ENCODE measurements around the gene BHLHA15. TPM values are rescaled to one million over a fixed set of nuclear protein-coding genes. Genes with fewer than 3 reads are reported as not detected.
"Not testable (repeated sequence)": the region's sequence is repeated elsewhere in the genome, so short reads cannot be mapped to it uniquely, and the experiment has no call there.

BHLHA15 gene
- polyA plus RNA-seq, 3 donors = 3.4 to 413 TPM; not detected in 1

DNA sequence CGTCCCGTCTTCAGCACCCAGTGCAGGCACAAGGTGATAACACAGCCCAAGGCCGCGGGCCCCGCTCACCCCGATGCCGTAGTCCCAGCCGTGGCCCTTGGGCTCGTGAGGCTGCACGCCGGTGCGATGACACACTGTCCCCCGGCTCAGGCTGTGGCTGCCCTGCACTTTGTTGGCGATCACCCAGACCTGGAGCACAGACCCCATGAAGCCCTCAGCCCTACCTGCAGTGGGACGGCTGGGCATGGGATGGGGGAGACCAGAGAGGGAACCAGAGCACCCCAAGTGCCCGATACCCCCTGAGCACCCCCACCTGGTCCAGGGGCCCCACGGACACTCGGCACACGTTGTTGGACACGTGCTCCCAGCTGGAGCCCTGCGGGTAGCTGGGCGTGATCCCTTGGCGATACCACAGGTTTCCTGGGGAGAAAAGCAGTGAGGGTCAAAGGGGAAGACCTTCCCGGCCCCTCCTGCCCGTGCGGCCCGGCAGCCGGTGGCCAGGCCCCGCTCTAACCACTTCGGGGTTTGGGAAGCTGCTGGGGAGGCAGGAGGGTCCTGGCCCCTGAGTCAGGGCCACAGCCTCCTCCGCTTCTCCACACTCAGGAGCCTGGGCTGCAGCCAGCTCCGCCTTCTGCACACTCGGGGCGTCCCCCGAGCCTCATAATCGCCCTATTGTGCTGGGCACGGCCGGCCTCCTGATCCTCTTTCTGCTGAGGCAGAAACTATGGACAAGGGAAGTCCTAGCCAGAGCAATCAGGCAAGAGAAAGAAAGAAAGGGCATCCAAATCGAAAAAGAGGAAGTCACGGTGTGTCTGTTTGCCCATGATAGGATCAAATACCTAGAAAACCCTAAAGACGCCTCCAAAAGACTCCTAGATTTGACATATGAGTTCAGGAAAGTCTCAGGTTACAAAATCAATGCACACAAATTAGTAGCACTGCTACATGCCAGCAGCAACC is 6.7 kb downstream of the BHLHA15 start:
- no peak overlapping the region for H3K27ac ChIP-seq (ENCODE audit: low read depth, low read length)
- WGBS, 3 donors = 25 to 72% (median 67%) methylated on average over 41 of the region's 41 CpGs

- H3K27ac ChIP-seq (ENCODE audit: low read depth, low read length) = not testable (repeated sequence)
- WGBS, 3 donors = 91 to 98% (median 96%) methylated on average over 6 of the region's 6 CpGs
Measured at GRCh38 chr7:98219382-98219781, 8.1 kb downstream of the BHLHA15 start.

DNA sequence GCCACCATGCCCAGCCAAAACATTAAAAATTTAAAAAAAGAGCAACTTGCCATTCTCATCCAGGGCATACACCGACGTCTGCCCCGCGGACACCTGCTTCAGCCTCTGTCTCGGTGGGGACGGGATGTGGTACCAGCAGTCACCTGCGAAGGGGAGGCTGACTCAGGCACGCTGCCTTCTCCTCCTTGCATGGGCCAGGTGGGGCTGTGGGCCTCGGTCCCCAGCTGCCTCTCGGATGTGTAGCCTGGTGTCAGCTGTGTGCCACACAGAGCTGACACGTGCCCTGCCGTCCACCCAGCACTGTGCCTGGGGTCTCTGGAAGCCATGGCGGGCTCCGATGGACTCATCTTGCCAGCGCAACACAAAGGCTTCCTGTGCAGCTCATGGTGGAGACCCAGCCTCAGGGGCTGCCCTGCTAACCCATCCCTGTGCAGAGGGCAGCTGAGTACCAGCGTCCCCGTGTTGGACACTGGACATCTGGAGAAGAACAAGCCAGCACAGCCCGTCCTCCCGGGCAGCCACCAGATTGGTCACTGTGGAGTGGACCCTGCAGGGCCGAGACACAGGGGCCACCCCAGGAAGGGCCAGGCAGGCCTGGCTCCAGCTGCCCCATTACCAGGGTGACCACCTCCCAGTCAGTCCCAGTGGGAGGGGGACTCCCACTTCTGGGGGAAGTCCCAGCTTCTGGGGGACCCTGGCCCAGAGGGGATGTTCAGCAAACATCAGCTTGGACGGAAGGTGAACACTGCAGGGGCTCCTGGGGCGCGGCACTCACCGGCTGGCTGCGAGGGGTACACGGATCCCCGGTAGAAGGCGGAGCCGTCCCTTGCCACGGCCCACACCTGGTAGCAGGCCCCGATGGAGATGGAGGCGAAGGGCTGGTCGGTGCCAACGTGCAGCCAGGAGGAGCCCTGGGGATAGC is 10.6 kb downstream of the BHLHA15 start:
- H3K27ac ChIP-seq (ENCODE audit: low read depth, low read length) = no peak overlapping the region
- WGBS, 3 donors = 94 to 97% (median 96%) methylated on average over 27 to 34 of the region's 34 CpGs

- H3K27ac ChIP-seq (ENCODE audit: low read depth, low read length) = no peak overlapping the region
- 93 to 95% (median 94%) methylated on average over 26 to 30 of the region's 30 CpGs for WGBS, 3 donors
Measured at GRCh38 chr7:98222533-98223195, 11.4 kb downstream of the BHLHA15 start.

DNA sequence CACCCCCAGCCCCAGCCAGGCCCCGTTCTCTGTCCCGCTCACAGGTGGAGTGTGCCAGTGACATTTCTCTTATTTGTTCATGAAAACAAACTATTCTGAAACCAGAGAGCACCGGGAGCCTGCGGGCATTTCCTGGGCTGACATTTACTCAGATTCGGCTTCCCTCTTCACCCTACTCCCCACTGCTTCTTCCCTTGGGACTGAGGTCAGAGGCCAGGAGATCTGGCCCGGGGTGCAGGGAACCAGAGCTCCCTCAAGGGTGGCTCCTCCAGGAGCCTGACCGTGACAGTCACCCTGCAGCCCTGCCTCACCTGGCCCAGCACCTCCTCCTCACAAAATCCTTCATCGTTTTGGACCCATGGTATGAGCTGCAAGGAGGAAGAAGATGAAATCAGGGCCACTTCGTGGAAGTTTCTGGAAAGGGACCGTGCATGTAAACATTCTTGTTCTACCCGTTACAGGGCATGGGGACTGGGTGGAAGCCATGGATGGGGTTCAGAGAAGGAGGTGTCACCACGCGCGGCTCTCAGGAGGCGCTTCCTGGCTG is 12.2 kb downstream of the BHLHA15 start:
- 74 to 87% (median 85%) methylated on average over 13 to 15 of the region's 15 CpGs for WGBS, 3 donors
- H3K27ac ChIP-seq (ENCODE audit: low read depth, low read length) = no peak overlapping the region

GRCh38 chr7:98223898-98224700 is 12.9 kb downstream of the BHLHA15 start:
- 88 to 90% (median 88%) methylated on average over 21 of the region's 21 CpGs for WGBS, 3 donors
- H3K27ac ChIP-seq (ENCODE audit: low read depth, low read length) = no peak overlapping the region

- WGBS, 3 donors = 91 to 94% (median 93%) methylated on average over 20 to 21 of the region's 21 CpGs
- H3K27ac ChIP-seq (ENCODE audit: low read depth, low read length) = no peak overlapping the region
Measured at GRCh38 chr7:98224701-98225181, 13.5 kb downstream of the BHLHA15 start.

DNA sequence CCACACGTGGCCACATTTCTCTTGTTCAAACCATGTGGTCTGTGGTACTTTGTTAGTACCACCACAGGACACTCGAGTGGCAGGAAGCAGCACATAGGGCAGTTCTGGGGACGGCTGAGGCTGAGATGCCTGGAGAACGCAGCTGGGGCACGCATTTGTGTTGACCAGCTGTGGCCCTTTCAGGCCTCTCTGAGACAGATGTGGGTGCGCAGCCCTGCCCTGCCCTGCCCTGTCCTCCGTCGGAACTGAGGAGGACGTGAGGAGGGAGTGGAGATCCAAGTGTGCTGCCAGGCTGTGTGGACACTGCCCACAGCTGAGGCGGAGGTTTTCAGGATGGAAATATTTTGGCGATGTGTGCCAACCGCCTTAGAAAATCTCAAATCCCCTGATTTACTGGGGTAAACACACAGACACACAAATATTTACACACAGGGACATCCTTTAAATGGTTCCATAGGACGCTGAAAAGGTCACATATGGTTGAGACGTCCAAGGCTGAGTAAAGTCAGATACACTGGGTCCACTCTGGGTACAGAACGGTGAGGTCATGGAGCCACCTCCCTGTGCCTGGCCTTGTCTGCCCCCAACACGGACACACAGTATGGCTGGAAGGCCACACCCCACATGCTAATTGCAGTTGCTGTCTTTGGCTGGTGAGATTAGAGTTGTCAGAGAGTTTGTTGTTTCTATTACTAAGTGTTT is 14.8 kb downstream of the BHLHA15 start:
- H3K27ac ChIP-seq (ENCODE audit: low read depth, low read length) = no peak overlapping the region
- WGBS, 3 donors = 87 to 88% (median 88%) methylated on average over 16 of the region's 16 CpGs

DNA sequence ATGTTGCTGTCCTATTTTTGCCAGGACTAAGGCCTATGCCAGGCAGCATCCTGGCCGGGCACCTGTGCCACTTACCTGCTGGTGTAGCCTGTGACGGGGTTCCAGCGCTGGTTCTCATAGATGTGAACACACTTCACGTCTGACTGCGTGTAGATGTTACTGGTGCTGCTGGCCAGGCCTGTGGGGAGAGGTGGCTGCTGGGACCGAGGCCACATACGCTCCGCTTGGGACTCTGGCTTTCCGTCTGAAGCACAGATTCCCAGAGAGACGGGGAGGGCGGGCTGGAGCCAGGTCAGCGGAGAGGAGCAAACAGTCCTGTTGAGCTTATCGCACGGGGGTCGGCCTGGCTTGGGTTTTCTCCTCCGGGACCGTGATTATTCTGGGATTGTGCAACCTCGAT is 16.7 kb downstream of the BHLHA15 start:
- no peak overlapping the region for H3K27ac ChIP-seq (ENCODE audit: low read depth, low read length)
- WGBS, 3 donors = 55 to 89% (median 87%) methylated on average over 18 of the region's 18 CpGs

DNA sequence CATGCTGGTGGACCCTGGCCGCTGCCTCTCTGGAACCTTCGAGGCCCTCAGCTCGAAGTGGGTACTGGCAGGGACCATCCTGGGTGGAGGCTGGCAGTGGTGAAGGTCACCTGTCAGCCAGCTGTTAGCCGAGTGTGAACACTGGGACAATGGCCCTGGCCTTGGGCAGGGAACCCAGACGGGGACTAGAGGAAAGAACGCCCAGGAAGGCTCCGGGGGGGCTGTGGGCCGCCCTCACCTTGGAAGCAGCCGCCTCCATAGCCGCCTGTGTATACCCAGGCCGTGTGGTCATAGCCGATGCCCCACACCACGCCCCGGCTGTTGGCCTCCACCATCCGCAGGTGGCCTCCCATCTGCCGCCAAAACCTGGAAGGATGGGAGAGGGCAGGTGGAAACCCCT is 17.6 kb downstream of the BHLHA15 start:
- 41 to 96% (median 87%) methylated on average over 16 of the region's 16 CpGs for WGBS, 3 donors

DNA sequence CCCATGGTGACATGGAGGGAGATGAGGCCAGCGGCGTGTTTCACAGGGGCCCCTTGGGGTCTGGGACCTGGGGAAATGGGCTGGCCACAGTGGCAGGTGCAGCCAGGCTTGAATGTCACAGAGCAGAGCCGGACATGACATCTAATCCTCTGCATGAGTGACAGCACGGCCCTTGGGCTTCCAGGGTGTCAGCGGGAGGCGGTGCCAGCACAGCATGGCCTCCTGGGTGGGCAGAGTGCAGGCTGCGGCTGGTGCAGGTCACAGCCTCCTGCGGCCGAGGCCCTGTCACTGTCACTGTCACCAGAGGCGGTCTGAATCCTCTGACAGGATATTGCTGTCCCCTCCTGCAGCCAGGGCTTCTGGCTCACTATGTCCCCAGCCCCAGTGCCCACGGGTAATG is 18.2 kb downstream of the BHLHA15 start:
- WGBS, 3 donors = 67 to 95% (median 90%) methylated on average over 11 of the region's 11 CpGs
- H3K27ac ChIP-seq (ENCODE audit: low read depth, low read length) = no peak overlapping the region

More for the DNA sequence above, 17.6 kb downstream of the BHLHA15 start:
- H3K27ac ChIP-seq (ENCODE audit: low read depth, low read length) = no peak overlapping the region

DNA sequence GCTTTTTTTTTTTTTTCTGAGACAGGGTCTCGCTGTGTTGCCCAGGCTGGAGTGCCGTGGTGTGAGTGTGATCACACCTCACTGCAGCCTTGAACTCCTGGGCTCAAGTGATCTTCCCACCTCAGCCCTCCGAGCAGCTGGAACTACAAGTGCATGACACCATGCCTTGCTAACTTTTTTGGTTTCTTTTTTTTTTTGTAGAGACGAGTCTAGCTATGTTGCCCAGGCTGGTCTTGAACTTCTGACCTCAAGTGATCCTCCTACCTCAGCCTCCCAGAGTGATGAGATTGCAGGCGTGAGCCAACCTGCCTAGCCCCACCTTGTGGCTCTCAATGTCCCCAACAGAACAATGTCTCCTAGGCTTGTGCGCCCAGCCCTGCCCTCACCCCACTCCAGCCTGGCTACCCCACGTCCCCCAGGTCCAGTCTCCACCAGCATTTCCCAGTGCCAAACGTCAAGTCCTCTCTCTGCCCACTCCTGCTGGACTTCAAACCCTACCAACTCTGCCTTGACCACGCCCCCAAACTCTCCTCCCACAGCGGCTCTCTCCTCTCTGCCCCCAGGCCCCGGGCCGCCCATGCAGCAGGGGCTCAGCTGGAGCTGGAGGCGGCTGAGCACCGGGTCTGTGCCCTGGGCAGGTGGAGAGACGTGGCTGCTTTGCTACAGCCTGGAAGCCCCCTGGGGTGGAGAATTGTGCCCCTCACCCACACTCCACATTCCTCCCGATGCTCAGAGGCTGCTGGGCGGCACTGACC is 18.9 kb downstream of the BHLHA15 start:
- H3K27ac ChIP-seq (ENCODE audit: low read depth, low read length) = no peak overlapping the region
- WGBS, 3 donors = 88 to 92% (median 89%) methylated on average over 17 of the region's 17 CpGs

GRCh38 chr7:98230746-98231471 is 19.7 kb downstream of the BHLHA15 start:
- H3K27ac ChIP-seq (ENCODE audit: low read depth, low read length) = no peak overlapping the region
- 95 to 97% (median 96%) methylated on average over 28 to 30 of the region's 30 CpGs for whole genome bisulfite sequencing, 3 donors

- 93 to 95% (median 95%) methylated on average over 19 to 25 of the region's 25 CpGs for WGBS, 3 donors
- no peak overlapping the region for H3K27ac ChIP-seq (ENCODE audit: low read depth, low read length)
Measured at GRCh38 chr7:98231493-98232262, 20.4 kb downstream of the BHLHA15 start.

- no peak overlapping the region for H3K27ac ChIP-seq (ENCODE audit: low read depth, low read length)
- WGBS, 3 donors = 91 to 98% (median 93%) methylated on average over 8 of the region's 8 CpGs
Measured at GRCh38 chr7:98232263-98232585, 21.0 kb downstream of the BHLHA15 start.

All from adipose tissue (tissue), 3 donors.